GM18909 (cell line): ENCODE results near the gene MICAL3.

Experiments
- ATAC-seq: cut with Tn5 transposase; IDR thresholded peaks from one replicate; pipeline ENCODE4 v1.9.1; 2021; ENCODE audit warnings: mild to moderate bottlenecking; ENCODE audit not compliant: unreplicated experiment, poor library complexity

MICAL3 gene

DNA sequence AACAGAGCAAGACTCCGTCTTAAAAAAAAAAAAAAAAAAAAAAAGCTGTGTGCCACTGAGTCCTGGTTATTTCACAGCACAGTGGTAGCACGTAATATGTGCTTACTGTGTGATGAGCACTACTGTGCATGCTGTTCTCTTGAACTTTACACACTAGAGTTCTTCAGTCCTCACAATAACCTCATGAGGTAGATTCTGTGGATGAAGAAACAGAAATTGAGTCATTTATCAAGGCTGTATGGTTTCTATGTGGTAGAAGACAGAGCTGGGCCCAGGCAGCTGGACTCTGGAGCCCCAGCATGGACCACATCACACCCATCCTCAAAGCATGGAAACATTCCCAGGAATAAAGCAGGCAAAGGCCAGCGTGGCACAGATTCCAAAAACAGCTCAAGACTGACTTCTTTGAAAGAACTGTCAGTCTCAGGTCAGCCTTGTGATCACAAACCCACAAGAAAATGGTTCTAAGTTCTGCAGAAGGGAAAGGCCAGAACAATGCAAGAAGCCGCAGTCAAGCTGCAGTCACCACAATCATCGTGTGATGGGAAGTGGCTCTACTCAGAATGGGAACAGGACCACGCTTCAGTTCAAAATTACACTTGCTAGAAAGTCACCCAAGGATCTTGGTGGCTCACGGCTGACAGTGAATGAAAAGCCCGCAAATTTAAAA is 49.5 kb downstream of the MICAL3 start:
- no peak for ATAC-seq

GRCh38 chr22:17974087-17974486 is 50.3 kb downstream of the MICAL3 start:
- ATAC-seq: no peak

DNA sequence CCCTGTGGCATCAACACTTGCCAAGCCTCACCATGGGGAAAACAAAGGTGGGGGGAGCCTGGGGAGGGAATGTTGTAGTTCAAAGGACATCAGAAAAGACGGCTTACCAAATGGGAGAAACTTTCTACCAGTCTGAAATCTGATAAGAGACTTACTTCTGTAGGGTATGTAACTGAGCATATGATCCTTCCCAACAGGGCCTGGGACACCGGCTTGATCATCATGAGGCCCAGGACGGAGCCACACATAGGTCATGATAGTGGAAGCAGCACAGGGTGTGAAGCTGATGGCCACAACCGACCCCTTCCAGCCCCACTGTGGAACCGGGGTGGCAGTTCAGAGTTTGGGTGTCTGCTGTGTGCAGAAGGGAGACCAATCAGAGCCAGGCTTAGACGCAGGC is 51.1 kb downstream of the MICAL3 start:
- ATAC-seq: no peak

GRCh38 chr22:17972385-17973191 is 51.8 kb downstream of the MICAL3 start:
- no peak for ATAC-seq

DNA sequence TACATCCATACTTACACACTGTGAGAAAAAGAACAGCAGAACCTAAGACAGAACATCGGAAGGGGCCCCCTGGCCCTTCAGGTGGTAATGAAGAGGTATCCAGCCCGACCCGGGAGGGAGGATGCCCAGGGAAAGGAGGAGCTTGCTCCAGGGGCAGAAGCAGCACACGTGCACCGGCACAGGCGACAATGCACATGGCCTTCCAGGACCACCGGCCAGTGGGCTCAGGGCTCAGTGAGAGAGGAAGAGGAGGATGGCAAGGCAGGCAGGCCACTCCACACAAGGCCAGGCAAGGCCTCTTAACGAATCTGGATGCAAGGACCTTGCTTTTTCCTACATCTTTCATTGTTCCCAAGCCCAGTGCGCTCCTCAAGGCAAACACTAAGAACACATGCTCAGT is 52.6 kb downstream of the MICAL3 start:
- ATAC-seq: no peak

GRCh38 chr22:17970201-17970708 is 54.1 kb downstream of the MICAL3 start:
- no peak for ATAC-seq

DNA sequence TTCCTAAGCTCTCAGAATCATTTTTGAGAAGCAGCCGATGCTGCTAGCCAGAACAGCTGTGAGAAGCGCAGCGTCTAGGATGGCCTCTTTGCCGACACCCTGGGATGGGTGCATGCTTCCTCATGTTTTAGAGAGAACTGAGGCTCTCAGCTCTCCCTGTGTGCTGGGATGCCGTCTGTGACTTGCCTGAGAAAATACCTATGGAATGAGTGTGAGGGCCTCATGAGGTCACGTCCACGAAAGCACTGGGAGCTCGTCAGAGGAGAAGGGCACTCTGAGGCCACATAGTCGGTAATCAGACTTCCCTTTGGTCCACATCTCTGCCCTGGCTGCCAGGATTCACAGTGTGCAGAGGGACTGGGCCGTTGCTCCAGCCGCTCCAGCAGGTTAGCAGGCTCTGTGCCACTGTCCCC is 54.7 kb downstream of the MICAL3 start:
- no peak for ATAC-seq

DNA sequence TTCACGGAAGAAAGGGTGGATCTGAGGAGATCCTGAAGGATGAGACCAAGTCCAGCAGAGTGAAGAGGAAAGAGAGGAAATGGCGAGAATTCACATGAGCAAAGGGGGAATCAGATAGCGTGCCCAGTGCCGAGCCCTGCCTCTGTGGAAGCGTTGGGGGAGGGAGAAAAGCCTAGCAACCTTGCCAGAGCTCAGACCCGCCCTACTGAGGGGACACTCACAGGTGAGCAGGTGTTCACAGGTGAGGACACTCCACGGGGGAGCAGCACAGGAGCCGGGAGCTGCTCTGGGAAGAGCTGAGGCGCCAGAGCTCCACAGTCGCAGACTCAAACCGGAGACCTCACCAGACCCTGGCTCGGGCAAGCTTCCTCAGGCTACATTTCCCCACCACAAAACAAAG is 56.2 kb downstream of the MICAL3 start:
- no peak for ATAC-seq

GRCh38 chr22:17966403-17966717 is 58.0 kb downstream of the MICAL3 start:
- ATAC-seq: no peak

DNA sequence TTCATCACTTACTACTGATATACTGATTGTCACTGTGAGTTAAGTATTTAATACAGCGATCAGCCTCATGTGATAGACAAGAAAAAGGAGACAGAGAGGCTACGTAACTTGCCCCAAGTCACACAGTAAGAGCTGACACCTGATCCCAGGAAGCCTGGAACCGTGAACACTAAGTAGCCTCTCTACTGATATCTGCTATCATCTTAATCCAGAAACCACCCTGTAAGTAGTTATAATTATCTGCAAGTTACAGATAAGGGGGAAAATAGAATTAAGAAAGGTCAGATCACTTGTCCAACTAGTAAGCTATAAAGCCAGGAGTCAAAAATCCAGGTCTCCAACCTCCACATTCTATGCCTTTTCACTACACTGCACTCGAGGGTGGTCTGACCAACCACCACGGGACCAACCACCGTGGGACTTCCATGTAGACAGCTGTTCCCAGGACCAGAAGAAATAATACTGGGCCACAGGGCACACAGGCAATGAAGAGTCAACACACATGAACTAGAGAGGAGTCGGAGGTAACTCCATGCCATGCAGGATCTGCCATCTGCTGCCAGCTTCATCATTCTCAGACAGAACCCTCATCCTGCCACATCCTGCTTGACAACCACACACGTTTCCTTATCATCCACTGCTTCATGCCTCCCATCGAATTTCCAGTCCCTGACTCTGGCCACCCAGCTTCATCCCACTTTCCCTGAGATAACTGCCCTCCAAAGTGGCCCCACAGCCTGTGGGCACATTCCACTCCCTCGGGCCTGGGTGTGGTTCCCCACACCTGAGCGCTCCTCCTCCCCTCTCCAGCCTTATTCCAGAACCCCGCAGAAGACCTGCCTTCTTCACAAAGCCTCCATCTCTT is 58.6 kb downstream of the MICAL3 start:
- no peak for ATAC-seq

DNA sequence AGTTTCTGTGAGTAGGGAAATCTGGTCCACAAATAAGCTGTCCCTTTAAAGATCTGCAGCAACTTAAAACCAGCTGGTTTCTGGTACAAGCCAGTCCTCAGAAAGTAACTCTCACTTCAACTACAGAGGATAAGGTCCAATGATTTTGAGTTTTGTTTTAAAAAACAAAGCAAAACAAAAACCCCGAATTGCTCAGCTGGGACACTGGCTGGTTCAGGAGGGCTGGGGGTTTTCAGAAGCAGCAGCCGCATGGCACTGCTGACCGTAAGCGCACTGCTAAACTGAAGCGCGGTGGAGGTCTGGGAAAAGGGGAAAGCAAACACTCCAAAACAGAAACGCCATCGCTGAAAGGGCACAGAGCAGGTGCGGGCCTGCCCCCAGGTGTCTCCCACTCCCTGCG is 59.7 kb downstream of the MICAL3 start:
- ATAC-seq: peak; percentile 65

DNA sequence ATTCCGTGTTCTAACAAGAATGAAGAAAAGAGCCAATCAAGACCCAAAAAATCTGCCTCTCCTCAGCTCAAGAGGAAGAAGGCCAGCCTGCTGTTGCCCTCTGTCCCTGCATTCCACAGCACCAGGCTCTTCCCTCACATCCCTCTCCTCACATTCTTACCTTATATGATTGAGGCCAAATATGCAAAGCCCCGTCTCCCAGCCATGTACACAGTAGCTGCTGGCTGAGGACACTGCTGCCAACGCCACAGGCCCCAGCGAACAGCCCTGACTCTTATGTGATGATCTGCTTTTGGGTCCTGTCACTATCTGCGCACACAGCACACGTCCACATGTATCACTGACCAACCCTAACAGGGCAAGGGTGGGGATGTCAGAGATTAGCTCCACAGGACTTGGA is 60.2 kb downstream of the MICAL3 start:
- no peak for ATAC-seq

DNA sequence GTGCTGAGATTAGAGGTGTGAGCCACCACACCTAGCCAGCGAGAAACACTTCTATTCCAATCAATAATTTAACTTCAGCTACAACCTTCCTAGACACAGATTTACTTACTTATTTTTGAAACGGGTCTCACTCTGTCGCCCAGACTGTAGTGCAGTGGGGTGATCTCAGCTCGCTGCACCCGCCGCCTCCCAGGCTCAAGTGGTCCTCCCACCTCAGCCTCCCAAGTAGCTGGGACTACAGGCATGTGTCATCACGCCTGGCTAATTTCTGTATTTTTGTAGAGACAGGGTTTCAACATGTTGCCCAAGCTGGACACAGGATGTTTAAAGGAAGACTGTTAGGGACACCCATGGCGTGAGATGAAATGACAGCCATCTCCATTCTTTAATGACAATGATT is 61.3 kb downstream of the MICAL3 start:
- no peak for ATAC-seq

DNA sequence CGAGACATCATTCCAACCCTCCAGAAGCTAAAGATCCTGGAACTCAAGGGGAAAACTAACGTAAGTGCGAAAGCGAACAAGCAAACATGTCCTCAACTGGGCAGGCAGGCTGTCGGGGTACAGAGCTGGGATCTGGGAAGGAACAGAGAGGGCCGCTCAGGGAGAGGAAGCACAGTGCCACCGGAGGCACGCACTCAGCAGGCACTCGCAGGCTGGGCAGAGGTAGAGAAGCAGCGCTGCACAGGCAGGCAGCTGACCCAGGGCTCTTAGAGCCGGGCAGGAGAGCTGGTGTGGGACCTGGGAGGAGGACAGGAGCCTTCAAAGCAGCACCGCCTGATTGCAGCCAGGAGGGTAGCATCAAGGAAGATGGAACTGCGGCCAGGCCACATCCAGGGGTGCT is 62.2 kb downstream of the MICAL3 start:
- ATAC-seq: no peak

- no peak for ATAC-seq
These were observed 63.0 kb downstream of the MICAL3 start for GRCh38 chr22:17961446-17961729.

DNA sequence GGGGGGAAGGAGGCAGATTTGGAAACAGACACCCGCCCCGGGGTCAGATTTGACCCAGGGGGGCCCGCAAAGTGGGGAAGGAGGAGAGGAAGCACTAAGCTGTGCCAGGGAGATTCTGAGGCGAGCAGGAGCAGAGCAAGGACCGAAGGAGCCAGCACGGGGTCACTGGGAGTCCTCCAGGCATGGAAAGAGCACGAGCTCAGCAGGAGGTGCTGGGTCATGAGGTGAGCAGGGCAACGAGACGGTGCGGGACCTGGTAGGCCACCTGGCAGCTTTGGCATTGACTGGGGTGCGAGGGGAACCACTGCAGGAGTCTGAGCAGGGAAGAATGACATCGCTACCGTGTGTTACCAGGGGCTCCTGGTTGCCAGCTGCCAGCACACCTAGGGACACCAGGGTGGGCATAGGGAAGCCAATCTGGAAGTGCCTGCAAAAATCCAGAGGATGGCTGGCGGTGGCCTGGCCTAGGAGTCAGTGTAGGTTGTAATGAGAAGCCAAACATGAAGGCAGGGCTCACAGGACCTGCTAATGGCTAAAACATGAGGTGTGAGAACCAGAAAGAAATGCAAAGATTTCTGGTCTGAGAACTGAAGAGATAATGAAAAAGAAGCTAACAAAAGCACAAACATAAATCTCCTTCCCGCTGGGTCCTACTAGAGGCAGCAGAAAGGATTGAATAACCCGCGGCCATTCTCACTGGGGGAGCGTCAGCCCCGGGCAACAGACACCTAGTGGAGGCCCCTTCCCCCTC is 63.5 kb downstream of the MICAL3 start:
- ATAC-seq: no peak

DNA sequence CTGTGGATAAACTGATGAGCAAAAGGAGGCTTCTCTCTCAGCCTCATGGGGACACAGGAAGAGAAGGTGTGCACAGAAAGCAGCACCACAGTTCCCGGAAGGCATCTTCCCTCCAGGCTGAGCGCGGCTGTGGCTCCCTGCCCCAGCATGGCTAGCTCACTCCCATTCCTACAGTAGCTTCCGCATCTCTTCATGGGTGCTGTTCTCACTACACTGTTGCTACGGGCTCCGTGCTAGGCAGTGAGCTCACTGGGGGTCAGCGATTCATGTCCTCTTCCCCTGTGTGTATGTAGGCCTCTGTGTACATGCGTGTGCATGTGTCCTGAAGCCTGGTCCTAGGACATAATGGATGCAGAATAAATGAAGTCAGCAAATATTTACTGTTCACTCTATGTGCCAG is 64.3 kb downstream of the MICAL3 start:
- ATAC-seq: no peak

DNA sequence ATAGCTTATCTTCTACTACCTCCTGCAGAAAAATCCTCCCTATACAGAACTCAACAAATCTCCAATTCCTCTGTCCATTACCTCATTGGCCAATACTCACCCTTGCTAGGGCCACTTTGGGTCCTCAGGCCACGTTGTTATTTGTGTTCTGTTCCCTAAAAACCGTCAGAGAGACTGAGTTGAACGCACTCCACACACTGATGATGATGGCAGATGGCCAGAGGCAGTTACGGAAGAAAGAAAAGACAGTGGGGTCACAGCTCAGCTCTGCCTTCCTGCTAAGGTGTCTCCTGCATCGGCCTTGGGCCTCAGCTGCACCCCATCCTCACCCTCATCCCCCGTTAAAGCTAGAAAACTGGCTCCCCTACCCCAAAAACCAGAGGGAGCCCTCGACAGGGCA is 66.2 kb downstream of the MICAL3 start:
- ATAC-seq: no peak

- no peak for ATAC-seq
These were observed 66.7 kb downstream of the MICAL3 start for GRCh38 chr22:17957693-17958092.

GRCh38 chr22:17957204-17957603 is 67.2 kb downstream of the MICAL3 start:
- no peak for ATAC-seq

- ATAC-seq: no peak
These were observed 67.7 kb downstream of the MICAL3 start for GRCh38 chr22:17956630-17957029.
